ENCODE data around the gene PGF. TPM values are rescaled to one million over a fixed set of nuclear protein-coding genes. Genes with fewer than 3 reads are reported as not detected.
"Not testable (repeated sequence)": the region's sequence is repeated elsewhere in the genome, so short reads cannot be mapped to it uniquely, and the experiment has no call there.

Gene PGF
- total RNA-seq, result 52.1 and 56.6 TPM in 2 replicates

DNA sequence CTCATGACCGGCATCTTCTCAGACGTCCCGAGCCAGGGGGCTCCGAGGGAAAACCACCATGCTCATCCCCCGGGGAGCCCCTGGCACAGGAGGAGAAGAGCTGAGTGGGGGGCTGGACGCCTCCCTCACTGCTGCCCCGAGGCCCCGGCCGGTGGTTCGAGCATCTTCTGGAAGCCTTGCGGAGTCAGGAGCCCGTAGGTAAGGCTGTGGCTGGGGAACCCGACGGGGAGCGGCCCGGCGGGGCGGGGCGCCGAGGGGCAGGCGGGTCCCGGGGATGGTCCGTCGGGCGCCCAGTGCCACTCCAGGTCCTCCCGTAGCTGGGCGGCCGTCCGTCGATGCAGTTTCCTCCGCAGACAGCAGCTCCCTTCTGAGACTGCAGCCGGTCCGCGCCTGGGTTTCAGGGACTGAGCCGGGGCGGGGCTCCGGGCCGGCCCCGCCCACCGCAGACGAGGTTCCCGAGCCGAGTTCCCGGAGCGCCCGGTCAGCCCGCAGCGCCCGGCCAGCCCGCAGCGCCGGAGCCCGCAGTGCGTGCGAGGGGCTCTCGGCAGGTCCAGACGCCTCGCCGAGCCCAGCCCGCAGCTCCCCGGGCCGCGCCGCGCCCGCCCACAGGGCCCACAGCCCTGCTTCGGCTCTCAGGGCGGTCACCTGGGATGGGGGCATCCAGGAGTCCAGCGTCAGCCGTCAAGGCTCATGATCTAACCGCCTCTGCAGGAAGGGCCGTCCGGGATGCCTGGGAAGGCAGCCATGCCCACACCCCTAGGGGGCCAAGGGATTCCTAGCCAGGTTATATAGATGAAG, at the start of gene PGF:
PGF (minus strand) TSS at position 369 of the 798 bp plus-strand sequence; CDS start at position 14, 355 bp downstream.
- DNase-seq (ENCODE audit: low read depth), result peak; percentile 44
- Histone ChIP-seq H3K4me3 (ENCODE audit: low read depth, low read length) (peak within 1 kb of the TSS; percentile 64), H3K27me3 (ENCODE audit: control insufficient read depth, insufficient read depth, low read length) (no peaks in the 10 kb centered on the region), H3K36me3 (ENCODE audit: control insufficient read depth, insufficient read depth, low read length) (peaks cover 3% of the 10 kb centered on the region)
- TF ChIP-seq, protein P1, sequence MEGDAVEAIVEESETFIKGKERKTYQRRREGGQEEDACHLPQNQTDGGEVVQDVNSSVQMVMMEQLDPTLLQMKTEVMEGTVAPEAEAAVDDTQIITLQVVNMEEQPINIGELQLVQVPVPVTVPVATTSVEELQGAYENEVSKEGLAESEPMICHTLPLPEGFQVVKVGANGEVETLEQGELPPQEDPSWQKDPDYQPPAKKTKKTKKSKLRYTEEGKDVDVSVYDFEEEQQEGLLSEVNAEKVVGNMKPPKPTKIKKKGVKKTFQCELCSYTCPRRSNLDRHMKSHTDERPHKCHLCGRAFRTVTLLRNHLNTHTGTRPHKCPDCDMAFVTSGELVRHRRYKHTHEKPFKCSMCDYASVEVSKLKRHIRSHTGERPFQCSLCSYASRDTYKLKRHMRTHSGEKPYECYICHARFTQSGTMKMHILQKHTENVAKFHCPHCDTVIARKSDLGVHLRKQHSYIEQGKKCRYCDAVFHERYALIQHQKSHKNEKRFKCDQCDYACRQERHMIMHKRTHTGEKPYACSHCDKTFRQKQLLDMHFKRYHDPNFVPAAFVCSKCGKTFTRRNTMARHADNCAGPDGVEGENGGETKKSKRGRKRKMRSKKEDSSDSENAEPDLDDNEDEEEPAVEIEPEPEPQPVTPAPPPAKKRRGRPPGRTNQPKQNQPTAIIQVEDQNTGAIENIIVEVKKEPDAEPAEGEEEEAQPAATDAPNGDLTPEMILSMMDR (IDR thresholded peaks at IDR 0.05; ENCODE audit: insufficient read depth, low read length, severe bottlenecking), result no peak
- FAIRE-seq, result no peak

DNA sequence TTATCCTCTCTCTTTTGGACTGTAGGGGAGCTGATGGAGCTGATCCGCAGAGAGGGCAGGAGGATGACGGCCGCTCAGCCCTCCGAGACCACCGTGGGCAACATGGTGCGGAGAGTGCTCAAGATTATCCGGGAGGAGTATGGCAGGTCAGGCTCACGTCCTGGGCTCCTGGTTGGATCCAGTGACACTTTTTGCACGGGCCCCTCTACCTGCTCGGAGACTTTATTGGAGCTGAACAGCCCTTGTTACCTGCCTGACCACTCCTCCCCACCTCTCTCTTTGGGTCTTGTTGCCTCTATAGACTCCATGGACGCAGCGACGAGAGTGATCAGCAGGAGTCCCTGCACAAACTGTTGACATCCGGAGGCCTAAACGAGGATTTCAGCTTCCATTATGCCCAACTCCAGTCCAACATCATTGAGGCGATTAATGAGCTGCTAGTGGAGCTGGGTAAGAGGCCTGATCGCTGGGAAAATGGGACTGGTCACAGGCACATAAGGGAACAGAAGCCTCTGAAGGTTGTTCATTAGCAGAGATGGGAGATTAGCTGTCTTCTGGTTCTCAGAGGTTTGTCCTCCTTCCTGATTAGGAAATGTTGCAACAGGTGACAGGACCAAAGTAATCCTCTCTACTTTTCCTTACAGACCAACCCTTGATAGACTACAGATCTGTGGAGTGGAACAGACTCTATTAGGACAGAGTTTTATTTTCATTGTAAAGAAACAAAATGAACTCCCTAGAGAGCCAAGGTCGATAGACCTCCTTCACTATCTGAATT, 48.0 kb upstream of the PGF start:
- Histone ChIP-seq H3K4me3 (ENCODE audit: low read depth, low read length) (peak overlapping the region; percentile 88), H3K27me3 (ENCODE audit: control insufficient read depth, insufficient read depth, low read length) (no peaks in the 10 kb centered on the region), H3K36me3 (ENCODE audit: control insufficient read depth, insufficient read depth, low read length) (peaks cover 13% of the 10 kb centered on the region)
- TF ChIP-seq, protein P1 (IDR thresholded peaks at IDR 0.05; ENCODE audit: insufficient read depth, low read length, severe bottlenecking), result no peak
- FAIRE-seq (no peak), DNase-seq (ENCODE audit: low read depth) (no peak)

- FAIRE-seq (no peak), DNase-seq (ENCODE audit: low read depth) (peak; percentile 97)
- H3K27me3 ChIP-seq (ENCODE audit: control insufficient read depth, insufficient read depth, low read length), result no peaks in the 10 kb centered on the region
- H3K36me3 ChIP-seq (ENCODE audit: control insufficient read depth, insufficient read depth, low read length), result peaks cover 13% of the 10 kb centered on the region
- TF ChIP-seq, protein P1 (IDR thresholded peaks at IDR 0.05; ENCODE audit: insufficient read depth, low read length, severe bottlenecking), result no peak
- peak within 1 kb of the TSS; percentile 88 for H3K4me3 ChIP-seq (ENCODE audit: low read depth, low read length)
Observed at GRCh38 chr14:75002392-75003249, 47.2 kb upstream of the PGF start, which contains the start of gene EIF2B2. Gene EIF2B2 (plus strand): TSS chr14:75002921. CDS start chr14:75002991, 70 bp downstream.

GRCh38 chr14:75001899-75002298, 46.5 kb upstream of the PGF start:
- TF ChIP-seq, protein P1 (IDR thresholded peaks at IDR 0.05; ENCODE audit: insufficient read depth, low read length, severe bottlenecking), result no peak
- Histone ChIP-seq H3K4me3 (ENCODE audit: low read depth, low read length) (peak overlapping the region; percentile 88), H3K36me3 (ENCODE audit: control insufficient read depth, insufficient read depth, low read length) (peaks cover 12% of the 10 kb centered on the region), H3K27me3 (ENCODE audit: control insufficient read depth, insufficient read depth, low read length) (no peaks in the 10 kb centered on the region)
- no peak for FAIRE-seq
- DNase-seq (ENCODE audit: low read depth), result no peak

DNA sequence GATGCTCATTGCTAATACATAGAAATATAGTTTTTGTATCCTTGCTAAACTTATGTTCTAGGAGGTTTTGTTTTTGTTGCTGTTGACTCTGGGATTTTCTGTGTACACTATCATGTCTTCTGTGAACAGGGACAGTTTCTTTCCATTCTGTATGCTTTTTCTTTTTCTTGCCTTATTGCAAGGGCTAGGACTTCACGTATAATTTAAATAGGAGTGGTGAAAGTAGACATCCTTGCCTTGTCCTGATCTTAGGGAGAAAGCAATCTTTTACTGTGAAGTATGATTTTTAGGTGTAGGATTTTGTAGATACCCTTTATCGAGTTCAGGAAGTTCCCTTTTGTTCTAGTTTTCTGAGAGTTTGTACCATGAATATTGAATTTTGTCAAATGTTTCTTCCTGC, 45.9 kb upstream of the PGF start:
- H3K4me3 ChIP-seq (ENCODE audit: low read depth, low read length), result no peak overlapping the region
- H3K36me3 ChIP-seq (ENCODE audit: control insufficient read depth, insufficient read depth, low read length), result peaks cover 6% of the 10 kb centered on the region
- no peak for FAIRE-seq
- H3K27me3 ChIP-seq (ENCODE audit: control insufficient read depth, insufficient read depth, low read length), result no peaks in the 10 kb centered on the region
- DNase-seq (ENCODE audit: low read depth), result no peak
- TF ChIP-seq, protein P1 (IDR thresholded peaks at IDR 0.05; ENCODE audit: insufficient read depth, low read length, severe bottlenecking), result no peak

- DNase-seq (ENCODE audit: low read depth); H3K27me3 ChIP-seq (ENCODE audit: control insufficient read depth, insufficient read depth, low read length); FAIRE-seq; H3K36me3 ChIP-seq (ENCODE audit: control insufficient read depth, insufficient read depth, low read length); H3K4me3 ChIP-seq (ENCODE audit: low read depth, low read length): not testable (repeated sequence)
Observed at GRCh38 chr14:74995781-74996180, 40.4 kb upstream of the PGF start.

GRCh38 chr14:74994182-74994581, 38.8 kb upstream of the PGF start:
- H3K4me3 ChIP-seq (ENCODE audit: low read depth, low read length); H3K27me3 ChIP-seq (ENCODE audit: control insufficient read depth, insufficient read depth, low read length); DNase-seq (ENCODE audit: low read depth); FAIRE-seq; H3K36me3 ChIP-seq (ENCODE audit: control insufficient read depth, insufficient read depth, low read length): not testable (repeated sequence)
